Pons (tissue), 1 donor: ENCODE results near the gene TRIM44.

Source experiments
- DNase-seq: peaks from one replicate; pipeline ENCODE4 v3.0.0-alpha.2; 2016; ENCODE audit warnings: low spot score

The TRIM44 gene, protein sequence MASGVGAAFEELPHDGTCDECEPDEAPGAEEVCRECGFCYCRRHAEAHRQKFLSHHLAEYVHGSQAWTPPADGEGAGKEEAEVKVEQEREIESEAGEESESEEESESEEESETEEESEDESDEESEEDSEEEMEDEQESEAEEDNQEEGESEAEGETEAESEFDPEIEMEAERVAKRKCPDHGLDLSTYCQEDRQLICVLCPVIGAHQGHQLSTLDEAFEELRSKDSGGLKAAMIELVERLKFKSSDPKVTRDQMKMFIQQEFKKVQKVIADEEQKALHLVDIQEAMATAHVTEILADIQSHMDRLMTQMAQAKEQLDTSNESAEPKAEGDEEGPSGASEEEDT

DNA sequence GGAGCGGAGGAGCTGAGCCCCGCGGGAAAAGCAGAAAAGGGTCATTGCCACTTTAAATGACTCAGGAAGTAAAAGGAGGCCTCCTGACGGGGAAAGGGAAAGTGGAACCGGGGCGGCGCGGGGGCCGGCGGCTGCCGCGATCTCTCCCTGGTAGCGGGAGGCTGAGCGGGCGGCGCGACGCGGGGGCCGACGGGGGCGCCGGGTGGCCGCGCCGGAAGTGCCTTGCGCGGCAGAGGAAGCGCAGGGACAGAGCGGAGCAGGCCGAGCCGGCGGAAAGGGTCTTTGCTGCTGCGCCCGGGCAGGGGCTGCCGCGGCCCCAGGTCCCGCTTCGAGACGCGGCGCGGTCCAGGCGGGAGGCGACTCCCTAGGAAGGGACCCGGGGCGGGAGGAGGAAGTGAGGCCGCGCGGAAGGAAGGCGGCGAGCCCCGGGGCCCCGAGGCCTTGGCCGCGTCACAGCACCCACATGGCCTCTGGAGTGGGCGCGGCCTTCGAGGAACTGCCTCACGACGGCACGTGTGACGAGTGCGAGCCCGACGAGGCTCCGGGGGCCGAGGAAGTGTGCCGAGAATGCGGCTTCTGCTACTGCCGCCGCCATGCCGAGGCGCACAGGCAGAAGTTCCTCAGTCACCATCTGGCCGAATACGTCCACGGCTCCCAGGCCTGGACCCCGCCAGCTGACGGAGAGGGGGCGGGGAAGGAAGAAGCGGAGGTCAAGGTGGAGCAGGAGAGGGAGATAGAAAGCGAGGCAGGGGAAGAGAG, at the start of gene TRIM44:
TSS of gene TRIM44 (plus strand) at position 127 of the 759 bp plus-strand sequence. CDS start at position 464, 337 bp downstream.
- DNase-seq = peak; percentile 53

DNA sequence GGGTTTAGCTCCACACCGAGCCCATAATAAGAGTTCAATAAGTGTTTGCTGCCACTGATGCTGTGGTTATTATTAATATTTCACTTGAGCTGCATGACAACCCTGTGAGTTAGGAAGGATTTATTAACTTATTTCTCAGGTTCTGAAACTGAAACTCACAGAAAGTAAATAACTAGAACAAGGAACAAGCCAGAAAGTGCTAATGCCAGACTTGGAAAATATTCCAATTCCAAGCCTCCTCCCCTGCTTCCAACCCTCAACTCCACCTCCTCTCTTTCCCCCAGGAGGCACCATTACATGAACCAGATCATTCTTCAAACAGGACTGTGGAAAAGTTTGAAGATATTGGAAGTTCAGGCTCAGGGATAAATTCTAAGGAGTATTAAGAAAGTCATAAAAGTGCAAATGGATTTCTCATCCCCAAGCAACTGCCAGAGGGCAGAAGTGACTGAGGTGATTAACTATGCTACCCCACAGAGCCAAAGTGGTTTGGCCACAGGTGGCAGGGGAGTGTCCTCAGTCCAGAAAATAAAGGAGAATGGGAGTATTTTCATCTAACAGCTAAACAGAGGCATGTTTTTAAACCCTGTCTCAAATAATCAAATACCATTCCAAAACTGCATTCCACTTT, 47.5 kb upstream of the TRIM44 start:
- DNase-seq = no peak

DNA sequence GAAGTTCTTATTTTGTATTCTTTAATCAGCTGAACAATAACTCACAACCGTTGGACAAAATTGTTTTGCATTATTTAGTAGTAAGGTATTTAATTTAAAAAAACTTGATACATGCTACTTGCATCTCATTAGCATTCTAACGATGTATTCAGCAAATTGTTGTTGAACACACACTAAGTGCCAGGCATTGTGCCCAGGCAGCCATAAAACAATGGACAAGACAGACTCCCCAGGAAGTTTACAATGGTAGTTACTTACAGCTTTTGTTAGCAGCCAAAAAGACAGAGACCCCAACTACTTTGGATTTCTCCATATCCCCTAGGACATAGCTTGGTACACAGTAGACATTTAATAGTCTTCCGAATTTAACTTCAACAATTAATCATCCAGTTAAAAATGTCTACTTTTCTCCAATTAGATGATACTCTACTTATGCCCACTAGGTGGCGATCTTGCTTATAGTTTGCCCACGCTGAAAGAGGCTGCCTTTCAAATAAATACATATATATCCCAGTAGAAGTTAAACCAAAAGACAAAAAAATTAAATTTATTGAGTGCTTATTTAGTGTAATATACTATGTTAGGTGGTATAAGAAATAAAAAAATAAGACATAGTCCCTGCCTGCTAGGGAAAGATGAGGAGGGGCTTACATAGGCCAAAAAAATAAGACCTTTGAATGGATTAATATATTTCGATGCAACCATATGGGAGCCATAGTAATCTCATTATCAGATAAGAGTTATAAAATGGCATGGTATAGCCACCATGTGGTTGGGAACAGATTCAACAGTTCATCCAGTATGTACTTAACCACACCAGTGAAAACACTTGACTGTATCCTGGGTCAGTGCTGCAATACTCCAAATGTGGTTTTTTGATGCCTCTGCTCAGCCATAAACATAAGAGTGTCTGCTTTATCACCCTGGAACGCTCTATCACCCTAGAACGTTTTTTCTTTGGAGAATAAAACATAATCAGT, 46.4 kb upstream of the TRIM44 start:
- DNase-seq = peak; percentile 98

DNA sequence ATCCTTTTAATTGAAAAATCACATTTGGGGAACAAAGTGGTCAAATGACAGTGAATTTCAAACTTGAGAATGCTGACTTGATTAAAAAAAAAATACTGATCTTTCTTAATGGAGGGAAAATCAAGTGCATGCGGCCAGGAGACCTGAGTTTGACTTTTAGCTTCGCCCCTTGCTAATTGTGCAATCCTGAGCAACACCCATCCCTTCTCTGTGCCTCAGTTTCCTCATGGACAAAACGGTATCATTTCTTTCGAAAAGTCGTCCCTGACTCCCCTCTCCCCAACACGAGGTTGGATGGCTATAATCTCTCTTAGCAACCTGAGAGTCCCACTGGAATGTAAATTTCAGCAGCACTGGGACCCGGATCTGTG, 45.3 kb upstream of the TRIM44 start:
- no peak for DNase-seq

DNA sequence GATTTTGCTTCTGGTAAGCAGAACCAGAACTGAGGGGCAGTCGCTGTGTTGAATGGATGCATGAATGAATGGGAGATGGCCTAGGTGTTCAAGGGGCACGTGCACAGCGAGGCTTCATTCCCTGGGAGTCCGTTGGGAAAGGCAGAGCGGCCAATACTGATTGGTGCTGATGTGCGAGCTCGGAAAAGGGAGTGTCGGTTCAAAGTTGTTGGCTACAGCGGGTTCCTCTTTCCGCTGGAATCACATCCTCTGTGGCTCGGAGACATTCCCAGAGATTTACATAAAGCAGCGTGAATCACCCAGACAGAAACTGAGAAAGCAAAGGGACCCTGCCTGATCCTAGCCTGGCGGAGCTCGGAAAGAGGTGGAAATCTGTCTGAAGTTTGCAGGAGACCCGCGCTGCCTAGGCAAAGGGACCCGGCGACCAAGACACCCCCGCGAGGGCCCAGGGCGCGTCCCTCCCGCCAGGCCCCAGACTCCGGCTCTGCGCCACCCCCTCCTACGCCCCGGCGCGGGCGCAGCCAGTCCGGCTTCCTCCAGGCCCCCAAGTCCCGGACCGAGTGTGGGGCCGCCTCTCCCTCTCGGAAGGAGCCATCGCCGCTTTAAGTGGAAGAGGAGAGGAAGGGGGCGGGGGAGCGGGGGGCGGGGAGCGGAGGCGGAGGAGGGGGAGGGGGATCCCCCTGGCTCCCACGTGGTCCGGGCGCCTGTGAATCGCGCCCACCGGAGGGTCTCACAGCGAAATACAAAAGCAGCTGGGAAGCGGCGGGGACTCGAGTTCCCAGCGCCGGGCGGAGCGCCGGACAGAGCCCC, 44.7 kb upstream of the TRIM44 start, which contains the start of gene FJX1:
TSS of gene FJX1 (plus strand) at position 774 of the 810 bp plus-strand sequence. CDS start 177 bp downstream, outside the sequence.
- DNase-seq = peak; percentile 45

DNA sequence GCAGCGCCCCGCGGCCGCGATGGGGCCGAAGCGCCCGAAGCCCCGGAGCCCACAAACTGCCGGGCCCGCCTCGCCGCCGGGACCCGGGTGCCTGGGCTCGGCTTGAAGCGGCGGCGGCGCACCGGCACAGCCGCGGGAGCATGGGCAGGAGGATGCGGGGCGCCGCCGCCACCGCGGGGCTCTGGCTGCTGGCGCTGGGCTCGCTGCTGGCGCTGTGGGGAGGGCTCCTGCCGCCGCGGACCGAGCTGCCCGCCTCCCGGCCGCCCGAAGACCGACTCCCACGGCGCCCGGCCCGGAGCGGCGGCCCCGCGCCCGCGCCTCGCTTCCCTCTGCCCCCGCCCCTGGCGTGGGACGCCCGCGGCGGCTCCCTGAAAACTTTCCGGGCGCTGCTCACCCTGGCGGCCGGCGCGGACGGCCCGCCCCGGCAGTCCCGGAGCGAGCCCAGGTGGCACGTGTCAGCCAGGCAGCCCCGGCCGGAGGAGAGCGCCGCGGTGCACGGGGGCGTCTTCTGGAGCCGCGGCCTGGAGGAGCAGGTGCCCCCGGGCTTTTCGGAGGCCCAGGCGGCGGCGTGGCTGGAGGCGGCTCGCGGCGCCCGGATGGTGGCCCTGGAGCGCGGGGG, 44.0 kb upstream of the TRIM44 start:
- DNase-seq = no peak

DNA sequence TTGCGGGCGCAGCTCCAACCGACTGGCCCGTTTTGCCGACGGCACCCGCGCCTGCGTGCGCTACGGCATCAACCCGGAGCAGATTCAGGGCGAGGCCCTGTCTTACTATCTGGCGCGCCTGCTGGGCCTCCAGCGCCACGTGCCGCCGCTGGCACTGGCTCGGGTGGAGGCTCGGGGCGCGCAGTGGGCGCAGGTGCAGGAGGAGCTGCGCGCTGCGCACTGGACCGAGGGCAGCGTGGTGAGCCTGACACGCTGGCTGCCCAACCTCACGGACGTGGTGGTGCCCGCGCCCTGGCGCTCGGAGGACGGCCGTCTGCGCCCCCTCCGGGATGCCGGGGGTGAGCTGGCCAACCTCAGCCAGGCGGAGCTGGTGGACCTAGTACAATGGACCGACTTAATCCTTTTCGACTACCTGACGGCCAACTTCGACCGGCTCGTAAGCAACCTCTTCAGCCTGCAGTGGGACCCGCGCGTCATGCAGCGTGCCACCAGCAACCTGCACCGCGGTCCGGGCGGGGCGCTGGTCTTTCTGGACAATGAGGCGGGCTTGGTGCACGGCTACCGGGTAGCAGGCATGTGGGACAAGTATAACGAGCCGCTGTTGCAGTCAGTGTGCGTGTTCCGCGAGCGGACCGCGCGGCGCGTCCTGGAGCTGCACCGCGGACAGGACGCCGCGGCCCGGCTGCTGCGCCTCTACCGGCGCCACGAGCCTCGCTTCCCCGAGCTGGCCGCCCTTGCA, 43.3 kb upstream of the TRIM44 start:
- no peak for DNase-seq

DNA sequence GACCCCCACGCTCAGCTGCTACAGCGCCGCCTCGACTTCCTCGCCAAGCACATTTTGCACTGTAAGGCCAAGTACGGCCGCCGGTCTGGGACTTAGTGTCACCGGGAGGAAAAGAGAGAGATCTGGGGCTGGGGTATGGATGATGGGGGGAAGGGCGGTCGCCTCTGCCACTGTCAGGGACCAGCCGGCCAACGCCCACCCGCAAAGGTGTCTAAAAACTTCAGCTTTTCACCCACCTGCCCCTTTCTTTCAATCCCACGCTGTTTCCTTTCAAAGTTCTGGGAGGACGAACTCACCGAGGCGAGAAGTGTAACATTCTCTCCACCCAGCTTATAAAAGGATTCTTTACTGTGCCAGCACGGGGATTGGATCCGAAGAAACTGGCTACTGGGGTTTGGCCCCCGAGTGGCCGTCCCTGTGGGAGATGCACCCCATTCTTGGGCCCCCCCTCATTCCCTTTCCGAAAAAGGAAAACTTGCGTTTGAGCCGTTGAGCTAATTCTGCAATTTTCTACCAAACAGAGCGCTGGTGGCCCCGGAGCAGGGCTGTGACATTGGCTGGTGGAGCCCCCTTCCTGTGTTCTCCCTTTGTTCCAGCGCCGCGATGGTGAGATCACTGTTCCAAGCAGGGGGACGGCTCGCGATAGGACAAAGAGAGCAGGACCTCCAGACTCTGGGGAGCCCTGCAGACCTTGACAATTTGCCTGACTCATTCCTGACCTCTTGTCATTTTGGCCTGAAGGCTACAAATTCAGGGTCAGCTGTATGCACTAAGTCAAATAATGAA, 42.5 kb upstream of the TRIM44 start:
- DNase-seq = peak; percentile 20

DNA sequence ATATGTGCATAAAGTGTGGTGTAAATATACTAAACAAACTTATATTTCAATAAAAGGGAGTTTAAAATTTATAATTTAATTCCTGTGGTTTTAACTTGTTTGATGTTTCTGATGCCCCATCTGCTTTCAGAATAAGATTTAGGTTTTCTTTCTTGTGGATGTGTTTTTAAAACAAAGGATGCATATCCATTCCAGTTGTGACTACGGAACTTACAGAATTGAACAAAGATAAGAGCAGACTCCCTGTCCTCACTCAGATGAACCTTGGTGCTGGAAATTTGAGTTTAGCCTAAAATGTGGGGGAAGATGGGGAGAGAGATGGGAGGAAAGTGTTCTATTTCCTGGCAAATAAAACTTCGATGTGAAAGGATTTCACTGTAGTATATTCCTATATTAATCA, 41.8 kb upstream of the TRIM44 start:
- no peak for DNase-seq

DNA sequence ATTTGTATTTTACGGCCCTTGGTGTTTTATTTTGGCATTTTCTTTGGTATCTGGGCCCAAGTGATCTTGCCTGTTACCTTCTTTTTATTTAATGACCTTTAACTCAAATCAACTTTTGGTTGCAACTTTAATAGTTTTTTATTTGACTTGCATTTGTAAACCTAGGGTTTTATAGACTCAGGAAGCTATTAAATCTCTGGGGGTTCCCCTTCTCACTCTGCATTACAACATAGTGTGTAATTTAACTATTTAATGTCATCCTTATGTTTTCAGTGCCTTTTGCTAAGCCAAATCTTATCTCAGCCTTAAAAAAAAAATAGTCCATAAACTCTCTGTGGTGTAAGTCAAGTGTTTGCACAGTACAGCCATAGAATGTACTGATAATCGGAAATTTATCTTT, 41.0 kb upstream of the TRIM44 start:
- DNase-seq = no peak

DNA sequence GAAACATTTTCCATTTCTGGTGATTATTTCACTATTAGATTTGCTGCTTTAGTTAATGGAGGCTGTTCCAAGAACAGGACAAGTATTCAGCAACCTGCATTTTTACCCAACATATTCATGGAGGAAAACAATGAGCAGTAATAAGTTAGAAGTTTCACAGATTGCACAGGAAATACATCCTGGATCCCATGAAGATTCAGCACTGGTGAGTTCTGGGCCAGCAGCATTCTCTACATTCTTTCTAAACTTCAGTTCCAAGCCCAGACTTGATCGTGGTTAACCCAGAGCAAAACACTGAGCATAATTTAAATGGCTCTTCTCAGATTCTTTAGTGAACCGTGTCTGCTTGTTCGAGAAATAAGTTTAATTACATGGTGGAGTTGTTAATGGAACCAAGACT, 40.5 kb upstream of the TRIM44 start:
- no peak for DNase-seq

DNA sequence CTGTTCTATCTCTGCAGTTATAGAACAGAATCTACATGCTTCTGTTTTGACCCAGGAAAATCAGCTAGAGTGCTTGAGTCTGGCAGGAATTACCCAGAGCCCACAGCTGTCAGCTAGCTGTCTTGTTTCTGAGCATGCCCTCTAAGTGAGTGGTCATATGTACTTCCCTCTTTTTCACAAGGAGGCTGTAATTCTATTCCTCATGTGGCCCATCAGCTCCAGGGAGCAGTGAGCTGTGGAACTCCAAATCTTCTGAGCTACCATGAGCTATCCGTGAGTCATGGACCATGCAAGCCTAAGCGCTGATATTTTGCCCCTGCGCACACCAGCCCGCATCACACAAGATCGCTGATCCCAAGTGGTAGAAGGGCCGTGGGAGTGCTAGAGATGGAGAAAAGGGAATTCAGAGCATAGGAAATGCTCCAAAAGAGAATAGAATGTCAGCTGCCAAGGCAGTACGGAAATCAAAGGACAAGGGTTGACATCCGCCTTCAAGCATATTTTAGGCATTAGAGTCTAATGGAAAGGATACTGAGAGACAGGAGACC, 38.9 kb upstream of the TRIM44 start:
- DNase-seq = no peak

DNA sequence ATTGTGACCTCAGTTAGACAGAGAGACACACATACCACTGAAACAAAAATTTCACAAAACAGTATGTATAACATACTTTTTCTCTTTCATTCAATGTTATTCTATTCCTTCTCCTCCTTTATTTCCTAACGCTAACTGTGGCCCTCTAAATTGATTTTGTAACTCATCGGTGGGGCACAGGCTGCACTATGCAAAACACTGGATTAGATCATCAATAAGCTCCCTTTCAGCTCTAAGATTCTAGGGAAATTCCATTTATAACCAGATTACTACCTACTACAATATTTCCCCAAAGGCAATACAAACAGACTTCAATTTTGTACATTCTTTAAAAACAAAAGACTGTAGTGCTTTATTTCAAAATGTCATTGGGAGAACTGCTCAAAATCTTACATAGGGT, 38.3 kb upstream of the TRIM44 start:
- DNase-seq = no peak

DNA sequence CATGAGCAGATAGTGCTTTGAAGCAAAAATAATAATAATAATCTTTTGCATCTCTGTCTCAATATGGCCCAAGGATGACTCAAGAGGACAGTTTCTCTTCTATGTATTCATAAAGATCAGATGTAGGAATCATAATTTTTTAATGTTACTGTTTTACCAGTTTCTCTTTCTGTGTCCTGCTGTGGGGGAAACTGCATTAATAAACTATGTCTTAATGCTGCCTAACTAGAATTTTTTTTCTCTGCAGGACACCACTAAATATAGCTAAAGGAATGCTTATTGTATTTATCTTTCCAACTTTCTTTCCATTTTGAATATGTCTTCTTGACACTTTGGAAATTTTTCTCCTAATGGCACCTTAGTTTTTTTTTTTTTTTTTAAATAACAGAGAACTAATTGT, 37.8 kb upstream of the TRIM44 start:
- no peak for DNase-seq

DNA sequence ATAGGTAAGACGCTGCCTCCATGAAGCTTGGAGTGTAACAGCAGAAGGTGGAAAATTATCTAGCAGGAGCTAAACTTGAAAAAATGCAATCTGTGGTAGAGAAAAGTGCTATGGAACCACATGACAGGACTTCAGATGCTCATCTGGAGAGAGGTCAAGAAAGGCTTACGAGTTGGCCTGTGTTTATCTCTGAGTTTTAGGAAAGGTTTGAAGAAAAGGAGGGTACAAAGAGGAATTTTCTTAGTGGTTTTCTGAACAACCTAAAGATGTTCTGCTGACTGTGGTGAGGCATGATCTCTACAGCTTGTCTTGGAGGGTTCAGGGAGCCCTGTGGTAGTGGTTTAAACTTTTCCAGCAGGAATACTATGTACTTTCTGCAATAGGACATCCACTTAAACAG, 36.1 kb upstream of the TRIM44 start:
- no peak for DNase-seq

DNA sequence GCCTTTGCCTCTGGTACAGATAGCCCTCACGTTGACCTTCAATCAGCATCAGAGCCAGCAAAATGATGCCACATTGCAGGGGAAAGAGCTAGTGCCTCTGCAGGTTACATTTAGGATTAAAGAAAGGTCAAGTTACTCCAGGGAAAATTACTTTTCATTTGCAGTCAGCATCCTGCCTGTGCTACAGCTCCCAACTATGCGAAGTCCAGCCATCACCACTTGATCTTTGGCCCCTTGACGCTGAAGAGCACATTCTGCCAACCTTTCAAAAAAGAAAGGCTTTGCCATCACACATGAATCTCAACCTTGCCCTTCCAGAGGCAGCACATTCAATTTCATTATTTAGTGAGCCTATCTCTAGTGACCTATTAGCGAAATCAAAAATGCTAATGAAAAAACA, 33.1 kb upstream of the TRIM44 start:
- DNase-seq = no peak

DNA sequence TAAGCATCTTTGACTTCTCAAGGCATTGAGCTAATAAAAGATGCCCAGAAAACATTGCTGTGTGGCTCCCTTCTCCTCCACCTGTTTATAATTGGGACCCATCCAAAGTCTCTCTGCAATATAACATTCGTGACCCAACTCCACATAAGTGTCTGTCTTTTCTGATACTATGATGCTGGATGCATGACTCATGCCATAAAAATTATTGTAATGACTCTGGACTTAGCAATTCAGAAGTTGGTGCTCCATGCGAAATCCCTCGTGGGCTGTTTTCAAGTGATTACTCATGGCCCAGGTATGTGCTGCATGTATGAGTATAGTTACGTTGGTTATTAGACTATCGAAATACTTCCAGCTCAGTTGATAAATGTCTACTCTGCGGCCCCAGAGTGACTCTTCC, 32.7 kb upstream of the TRIM44 start:
- no peak for DNase-seq

DNA sequence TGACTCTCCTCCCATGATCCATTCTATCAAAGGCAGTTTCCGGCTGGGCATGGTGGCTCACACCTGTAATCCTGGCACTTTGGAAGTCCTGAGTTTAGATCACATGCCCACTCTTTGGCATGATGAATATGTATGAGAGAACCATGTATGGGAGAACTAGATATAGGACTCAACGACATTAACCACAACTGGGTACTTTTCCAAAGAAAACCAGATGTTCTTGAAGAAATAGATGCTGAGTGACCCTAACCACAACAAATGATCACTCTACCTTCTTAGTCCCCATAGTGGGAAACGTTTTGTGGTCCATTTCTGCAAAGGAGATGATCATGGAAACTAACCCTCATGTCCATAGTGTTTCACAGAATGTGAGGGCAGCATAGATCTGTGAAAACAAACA, 30.7 kb upstream of the TRIM44 start:
- DNase-seq = no peak

DNA sequence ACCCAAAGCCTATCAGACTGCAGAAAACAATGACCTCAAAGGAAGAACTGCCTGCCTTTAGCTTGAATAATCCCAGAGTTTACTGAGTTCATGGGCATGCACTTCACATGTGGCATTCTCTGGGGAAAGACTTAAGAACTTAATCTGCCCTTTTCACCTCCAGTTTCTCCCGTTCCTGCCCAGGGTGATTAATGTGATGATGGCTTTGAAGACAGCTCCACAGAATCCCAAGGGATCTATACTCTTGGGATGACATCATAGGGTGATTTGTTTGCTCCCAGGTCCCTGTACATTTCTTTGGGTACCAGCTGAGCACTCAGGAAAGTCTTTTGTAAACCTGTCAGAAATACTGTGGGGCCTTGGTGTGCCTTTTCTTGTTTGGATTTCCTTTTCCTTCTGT, 30.3 kb upstream of the TRIM44 start:
- DNase-seq = no peak
